ENCODE results near the gene CDKN2A. TPM values are rescaled to one million over a fixed set of nuclear protein-coding genes. Genes with fewer than 3 reads are reported as not detected.

The CDKN2A gene
- total RNA-seq, 1 donor from 2014 or later: 1.0 TPM

GRCh38 chr9:21936161-21936560, 58.0 kb downstream of the CDKN2A start:
- DNase-seq: no peak

GRCh38 chr9:21935631-21936030, 58.6 kb downstream of the CDKN2A start:
- no peak for DNase-seq

GRCh38 chr9:21933865-21934264, 60.3 kb downstream of the CDKN2A start:
- DNase-seq: no peak

GRCh38 chr9:21933281-21933680, 60.9 kb downstream of the CDKN2A start:
- no peak for DNase-seq

GRCh38 chr9:21931428-21931827, 62.8 kb downstream of the CDKN2A start:
- peak; percentile 10 for DNase-seq

- DNase-seq: no peak
Observed at GRCh38 chr9:21927752-21928151, 66.4 kb downstream of the CDKN2A start.

DNA sequence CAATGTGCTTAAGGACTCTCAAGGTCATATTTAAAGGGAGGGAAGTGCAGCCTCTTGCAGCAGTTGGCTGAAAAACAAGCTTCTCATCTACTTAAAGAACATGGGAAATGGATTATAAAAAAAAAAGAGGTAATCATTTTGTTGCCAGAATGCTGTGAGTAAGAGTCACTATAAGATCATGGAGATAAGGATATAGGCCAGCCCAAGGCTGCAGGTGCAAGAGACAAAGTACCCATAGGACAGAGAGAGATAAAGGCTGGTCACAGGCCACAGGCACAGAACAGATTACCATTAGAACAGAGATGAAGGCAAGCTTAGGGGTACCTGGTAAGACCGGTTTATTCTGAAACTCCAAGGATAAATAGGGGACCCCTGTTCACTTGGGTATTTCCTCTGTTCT, 70.5 kb downstream of the CDKN2A start:
- DNase-seq: peak; percentile 18

DNA sequence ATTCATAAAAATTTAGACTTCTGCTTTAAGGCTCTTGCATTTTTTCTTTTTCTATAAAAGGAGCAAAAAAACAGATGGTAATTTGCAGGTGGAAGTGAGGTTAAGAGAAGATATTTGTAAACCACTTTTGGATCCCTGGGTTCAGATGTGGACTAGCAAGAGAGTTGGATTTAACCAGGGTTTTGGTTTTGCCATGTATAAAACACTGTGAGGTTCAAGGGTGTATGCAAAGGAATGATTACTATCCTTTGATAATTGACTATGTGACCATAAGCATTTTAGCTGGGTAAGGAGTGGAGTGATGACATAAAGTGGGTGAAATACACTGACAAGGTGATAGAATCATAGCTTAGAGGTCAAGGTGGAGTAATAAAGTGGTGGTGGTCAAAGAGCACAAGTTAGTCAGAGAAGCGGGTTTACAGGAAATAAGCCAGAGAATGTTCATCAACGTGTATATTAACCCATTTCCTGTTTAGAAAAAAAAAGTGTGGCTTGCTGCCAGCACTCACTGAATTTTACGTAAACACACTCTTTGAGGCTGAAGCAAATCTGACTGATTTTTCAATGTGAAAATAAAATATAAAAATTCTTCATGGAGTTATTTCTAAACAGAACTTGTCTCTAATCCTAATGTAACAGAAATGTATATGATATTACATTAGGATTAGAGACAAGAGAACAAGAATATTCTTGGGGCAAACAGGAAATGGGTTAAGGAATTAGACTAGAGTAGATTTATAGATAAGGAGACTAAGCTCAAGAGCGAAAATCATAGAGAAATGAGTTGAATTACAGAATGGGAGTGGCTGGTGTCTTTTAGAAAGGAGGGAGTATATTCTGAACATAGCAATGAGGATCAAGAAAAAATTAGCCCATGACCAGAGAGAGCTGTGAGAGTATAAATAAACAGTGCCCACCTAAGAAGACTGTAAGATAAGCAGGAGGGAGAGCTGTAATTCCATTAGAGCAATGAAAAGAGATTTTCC, 74.5 kb downstream of the CDKN2A start:
- DNase-seq: peak; percentile 87

Other genes starting within 250 kb of the CDKN2A start
- gene MTAP, start 191.8 kb downstream of the CDKN2A start, total RNA-seq: 19.2 and 36.9 TPM in 2 replicates
- 0.28 and 2.2 TPM in 2 replicates for gene CDKN2B-AS1, start 399 bp upstream of the CDKN2A start, total RNA-seq
- gene CDKN2B, start 14.9 kb upstream of the CDKN2A start, total RNA-seq: 1.9 and 2.4 TPM in 2 replicates